GM18517 (cell line): Measurements from ENCODE around the gene APBB2.

ENCODE experiments used
- ATAC-seq: cut with Tn5 transposase; IDR thresholded peaks from one replicate; pipeline ENCODE4 v1.9.1; 2021; ENCODE audit warnings: mild to moderate bottlenecking, moderate library complexity; ENCODE audit not compliant: unreplicated experiment

Gene APBB2

GRCh38 chr4:41196633-41197332 lies 17.6 kb downstream of the APBB2 start:
- ATAC-seq, result no peak

GRCh38 chr4:41192136-41192535 lies 22.2 kb downstream of the APBB2 start:
- no peak for ATAC-seq

DNA sequence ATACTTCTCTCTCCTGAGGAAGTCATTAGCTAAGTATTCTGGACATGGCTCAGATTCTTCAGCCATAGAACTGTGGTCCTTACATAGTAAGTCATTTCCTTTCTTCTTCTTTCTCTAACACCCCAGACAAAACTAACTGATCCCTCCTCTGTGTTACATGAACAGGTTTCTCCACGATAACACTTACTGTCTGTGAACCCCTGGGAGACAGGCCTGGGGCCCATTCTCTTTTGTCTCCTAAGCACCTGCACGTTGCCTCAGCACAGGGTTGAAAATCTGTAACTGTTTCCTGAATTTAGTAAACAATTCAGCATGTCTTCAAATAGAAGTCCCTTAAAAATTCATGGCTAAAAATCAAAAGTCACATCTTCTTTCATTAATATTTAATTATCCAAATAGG lies 24.7 kb downstream of the APBB2 start:
- ATAC-seq, result no peak

DNA sequence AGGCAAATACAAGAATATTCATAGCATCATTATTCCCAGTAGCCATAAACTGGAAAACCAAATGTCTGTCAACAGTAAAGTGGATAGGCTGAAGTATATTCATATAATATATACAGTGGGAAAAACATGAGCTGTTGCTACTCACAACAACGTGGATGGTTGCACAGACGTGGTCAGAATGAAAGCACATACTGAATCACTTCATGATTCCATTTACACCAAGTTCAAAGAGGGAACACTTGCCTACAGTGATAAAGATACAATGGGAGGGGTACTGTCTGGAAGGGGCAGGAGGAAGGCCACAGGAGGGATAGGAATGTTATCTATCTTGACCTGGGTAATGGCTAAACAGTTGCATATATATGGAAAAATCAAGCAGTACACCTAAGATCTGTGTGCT lies 25.3 kb downstream of the APBB2 start:
- no peak for ATAC-seq

- no peak for ATAC-seq
These were observed 28.4 kb downstream of the APBB2 start for GRCh38 chr4:41185614-41186592.

GRCh38 chr4:41184009-41184408 lies 30.3 kb downstream of the APBB2 start:
- ATAC-seq, result no peak

DNA sequence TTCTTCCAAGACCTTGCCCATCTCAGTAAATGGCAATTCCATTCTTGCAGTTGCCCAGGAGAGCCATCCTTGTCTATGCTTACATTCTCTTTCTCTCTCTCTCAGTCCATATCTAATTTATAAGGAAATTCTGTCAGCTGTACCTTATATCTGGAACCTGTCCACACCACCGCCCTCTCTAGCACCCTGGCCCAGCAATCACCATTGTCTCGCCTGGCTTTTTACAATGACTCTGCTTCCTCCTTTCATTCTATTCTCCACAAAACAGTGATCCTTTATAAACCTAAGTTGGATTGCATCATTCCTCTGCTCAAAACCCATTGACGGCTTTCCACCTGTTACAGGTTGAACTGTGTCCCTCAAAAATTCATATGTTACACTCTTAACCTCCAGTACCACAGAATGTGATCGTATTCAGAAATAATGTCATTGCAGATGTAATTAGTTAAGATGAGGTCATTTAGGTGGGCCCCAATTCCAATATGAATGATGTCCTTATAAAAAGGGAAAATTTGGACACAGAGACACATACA lies 31.3 kb downstream of the APBB2 start:
- ATAC-seq, result no peak

DNA sequence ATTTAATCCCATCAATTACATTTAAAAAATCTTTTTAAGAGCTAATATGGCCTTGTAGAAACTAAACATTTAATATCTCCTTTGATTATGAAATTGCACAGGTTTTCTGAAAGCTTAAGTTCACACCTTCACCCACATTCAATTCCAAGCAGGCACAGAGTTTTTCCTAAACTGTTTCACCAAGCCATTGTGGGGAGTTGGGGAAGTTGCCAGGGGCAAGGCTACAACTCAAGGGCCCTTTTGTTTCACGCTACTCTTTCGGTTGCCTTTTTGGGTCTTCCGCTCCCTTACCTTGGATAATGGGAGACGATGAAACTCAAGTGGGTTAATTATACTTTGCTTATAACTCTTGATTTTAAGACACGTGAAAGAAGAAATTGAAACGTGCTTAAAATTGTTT lies 33.3 kb downstream of the APBB2 start:
- ATAC-seq, result no peak

GRCh38 chr4:41179498-41180195 lies 34.7 kb downstream of the APBB2 start:
- no peak for ATAC-seq

DNA sequence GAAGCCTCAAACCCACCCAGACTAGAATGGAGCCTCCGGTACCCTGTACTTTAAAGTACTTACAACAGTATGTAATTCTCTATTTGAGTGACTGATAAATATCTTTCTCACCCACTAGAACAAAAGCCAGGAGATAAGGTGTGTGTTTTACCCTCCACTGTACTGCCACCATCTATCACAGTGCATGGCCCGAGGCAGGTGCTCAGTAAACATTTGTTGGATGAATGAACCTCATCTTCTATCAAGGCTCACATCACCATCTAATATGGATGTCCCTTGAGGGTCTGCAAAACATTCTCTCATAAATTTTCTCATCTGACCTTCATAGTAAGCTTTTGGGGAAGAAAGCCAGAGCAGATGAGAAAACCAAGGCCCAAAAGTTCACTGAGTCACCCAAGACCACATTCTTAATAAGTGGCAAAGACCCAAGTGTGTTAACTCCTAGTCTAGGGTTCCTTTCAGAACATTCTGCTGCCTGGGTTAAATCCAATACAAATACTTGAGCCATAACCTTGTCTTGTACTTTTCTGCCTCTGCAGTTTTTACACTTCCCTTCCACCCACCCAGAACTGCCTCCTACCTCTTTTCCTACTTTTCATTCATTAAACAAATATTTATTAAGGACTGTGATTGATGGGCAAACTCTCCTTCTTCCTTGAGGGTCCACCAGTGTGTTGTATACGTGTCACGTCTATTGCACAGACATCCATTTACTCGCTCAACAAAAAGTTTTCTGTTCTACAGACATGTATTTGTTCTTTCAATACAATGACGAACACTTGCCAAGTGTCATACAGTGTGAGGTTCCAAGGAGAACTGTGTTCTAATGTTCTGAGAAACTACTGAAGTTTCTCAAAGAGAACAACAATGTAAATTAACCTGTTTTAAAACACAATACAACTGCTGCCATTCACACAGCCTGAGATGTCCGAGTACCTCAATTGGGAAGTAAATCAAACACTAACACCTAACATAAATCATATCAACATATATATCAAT lies 35.7 kb downstream of the APBB2 start:
- no peak for ATAC-seq

GRCh38 chr4:41177016-41177415 lies 37.3 kb downstream of the APBB2 start:
- no peak for ATAC-seq

GRCh38 chr4:41176340-41176739 lies 38.0 kb downstream of the APBB2 start:
- ATAC-seq, result no peak

DNA sequence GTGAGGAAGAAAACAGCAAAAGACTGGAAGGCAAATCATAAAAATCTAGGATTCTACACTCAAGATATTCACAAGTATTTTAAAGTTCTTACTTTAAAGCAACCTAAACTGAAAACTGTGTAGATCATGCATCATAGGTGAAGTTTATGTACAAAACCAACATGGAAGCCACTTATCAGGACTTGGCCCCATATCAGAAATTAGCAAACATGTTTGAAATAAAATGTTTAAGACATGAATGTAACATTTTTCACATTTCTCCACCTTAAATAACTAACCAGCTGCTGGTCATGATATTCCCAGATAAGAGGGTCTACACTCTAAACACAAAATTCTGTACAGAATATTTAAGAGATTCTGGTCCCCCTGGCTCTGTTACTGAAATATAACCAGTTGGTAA lies 38.5 kb downstream of the APBB2 start:
- no peak for ATAC-seq

GRCh38 chr4:41174444-41174843 lies 39.9 kb downstream of the APBB2 start:
- no peak for ATAC-seq

DNA sequence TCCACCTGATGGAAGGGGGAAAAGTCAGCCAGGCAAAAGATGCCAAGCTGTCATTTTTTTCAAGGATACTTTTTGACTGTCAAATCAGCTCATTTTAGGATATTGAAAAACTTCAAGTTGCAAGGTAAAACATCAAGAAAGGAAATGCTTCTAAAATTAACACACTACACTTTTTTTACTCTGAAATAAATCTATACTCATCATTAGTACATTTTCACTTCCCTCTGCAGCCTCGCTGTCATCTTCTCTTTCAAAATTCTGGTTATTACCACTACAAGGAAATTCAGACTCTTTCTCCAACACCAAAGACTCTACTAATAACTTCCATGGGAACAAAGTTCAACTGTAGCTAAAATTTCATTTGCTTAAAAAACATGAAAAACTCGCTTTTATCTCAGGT lies 41.6 kb downstream of the APBB2 start:
- ATAC-seq, result no peak

- no peak for ATAC-seq
These were observed 45.0 kb downstream of the APBB2 start for GRCh38 chr4:41169256-41169800.

DNA sequence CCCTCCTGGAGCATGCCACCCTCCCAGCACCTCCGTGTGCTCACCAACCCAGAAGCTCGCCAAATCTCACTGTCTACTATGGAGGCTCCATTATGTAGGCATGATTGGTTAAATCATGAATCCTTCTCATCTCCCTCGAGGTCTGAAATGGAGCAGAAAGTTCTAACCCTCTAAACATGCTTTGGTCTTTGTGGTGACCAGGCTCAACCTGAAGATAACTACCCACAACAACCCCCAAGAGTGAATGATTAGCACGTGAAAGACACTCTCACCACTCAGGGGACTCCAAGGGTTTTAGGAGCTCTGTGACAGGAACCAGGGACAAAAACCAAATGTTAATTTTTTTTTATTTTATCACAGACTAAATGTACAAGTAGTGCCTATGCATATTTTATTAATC lies 47.2 kb downstream of the APBB2 start:
- no peak for ATAC-seq

- ATAC-seq, result no peak
These were observed 49.9 kb downstream of the APBB2 start for GRCh38 chr4:41164405-41164804.

GRCh38 chr4:41161355-41161754 lies 53.0 kb downstream of the APBB2 start:
- ATAC-seq, result no peak

- ATAC-seq, result no peak
These were observed 53.5 kb downstream of the APBB2 start for GRCh38 chr4:41160856-41161255.
